ENCODE measurements around the gene ZNF830.
A peak's percentile ranks its signal among the peaks of the same experiment; 100 is the strongest.

- TF ChIP-seq EP300 (IDR thresholded peaks at IDR 0.05; ENCODE audit: borderline replicate concordance in 1 of 2, control insufficient read depth in 1 of 2, low read depth in 2 of 2, low read length in 2 of 2) (no peak), CTCF (IDR thresholded peaks at IDR 0.05 in 2 of 3, conservative IDR thresholded peaks at IDR 0.05 in 1 of 3; ENCODE audit: control insufficient read depth in 2 of 3, extremely low read depth in 1 of 3, insufficient read depth in 1 of 3, low read depth in 3 of 3, low read length in 3 of 3) (no peak), RCOR1 (conservative IDR thresholded peaks at IDR 0.05; ENCODE audit: low read depth, low read length) (no peak), MXI1 (IDR thresholded peaks at IDR 0.05; ENCODE audit: low read depth, low read length) (no peak), POLR2AphosphoS5 (IDR thresholded peaks at IDR 0.05; ENCODE audit: low read length) (peak; percentile 23; the same call in 1 of the 2 replicates), GABPA (IDR thresholded peaks at IDR 0.05; ENCODE audit: low read depth) (no peak), YBX1 (IDR thresholded peaks at IDR 0.05) (no peak), SP1 (IDR thresholded peaks at IDR 0.05; ENCODE audit: low read depth, low read length) (no peak), POLR2A (IDR thresholded peaks at IDR 0.05; ENCODE audit: low read depth, low read length) (no peak), BMI1 (IDR thresholded peaks at IDR 0.05; ENCODE audit: borderline replicate concordance) (no peak)
Observed at GRCh38 chr17:35006961-35007360, 45.6 kb downstream of the ZNF830 start.
